Left kidney (tissue), 2 donors: ENCODE data around the gene IL6ST. TPM values are rescaled to one million over a fixed set of nuclear protein-coding genes. Genes with fewer than 3 reads are reported as not detected.

ENCODE experiments used
- DNase-seq: peaks from one replicate; pipeline ENCODE4 v3.0.0-alpha.2; 2013
- polyA plus RNA-seq: library from polyadenylated mRNA; unstranded; fragments of 120-200 nt; gene quantifications from one replicate; pipeline ENCODE4 v1.2.1, GENCODE V29; 2013; ENCODE audit not compliant: insufficient read length

The IL6ST gene
- polyA plus RNA-seq, 1 donor = 169 TPM

- no peak for DNase-seq
Measured at GRCh38 chr5:55920784-55921183, 74.0 kb downstream of the IL6ST start.

GRCh38 chr5:55919625-55920024 is 75.1 kb downstream of the IL6ST start:
- no peak for DNase-seq

- DNase-seq = no peak
Measured at GRCh38 chr5:55918087-55919035, 76.4 kb downstream of the IL6ST start.

GRCh38 chr5:55917402-55918086 is 77.2 kb downstream of the IL6ST start:
- DNase-seq = no peak

- no peak for DNase-seq
Measured at GRCh38 chr5:55916986-55917385, 77.8 kb downstream of the IL6ST start.

- no peak for DNase-seq
Measured at GRCh38 chr5:55915783-55916182, 79.0 kb downstream of the IL6ST start.

GRCh38 chr5:55914971-55915370 is 79.8 kb downstream of the IL6ST start:
- DNase-seq = no peak

GRCh38 chr5:55913466-55914413 is 81.0 kb downstream of the IL6ST start:
- DNase-seq = no peak

GRCh38 chr5:55911784-55912653 is 82.7 kb downstream of the IL6ST start:
- DNase-seq = no peak

- DNase-seq = no peak
Measured at GRCh38 chr5:55908804-55909203, 86.0 kb downstream of the IL6ST start.

GRCh38 chr5:55907927-55908326 is 86.8 kb downstream of the IL6ST start:
- DNase-seq = no peak

- DNase-seq = no peak
Measured at GRCh38 chr5:55905251-55905650, 89.5 kb downstream of the IL6ST start.

- DNase-seq = no peak
Measured at GRCh38 chr5:55904152-55904551, 90.6 kb downstream of the IL6ST start.

GRCh38 chr5:55903121-55903701 is 91.6 kb downstream of the IL6ST start:
- DNase-seq = no peak

- DNase-seq = no peak
Measured at GRCh38 chr5:55902696-55903095, 92.1 kb downstream of the IL6ST start.

- DNase-seq = no peak
Measured at GRCh38 chr5:55900776-55901175, 94.0 kb downstream of the IL6ST start.

GRCh38 chr5:55900068-55900467 is 94.7 kb downstream of the IL6ST start:
- DNase-seq = no peak

- DNase-seq = no peak
Measured at GRCh38 chr5:55899344-55899743, 95.4 kb downstream of the IL6ST start.

GRCh38 chr5:55897905-55898304 is 96.9 kb downstream of the IL6ST start:
- DNase-seq = no peak

GRCh38 chr5:55897206-55897894 is 97.4 kb downstream of the IL6ST start:
- no peak for DNase-seq
